Sigmoid colon (tissue), 4 donors: ENCODE data around the gene TNXB.
"Not testable (repeated sequence)": the region's sequence is repeated elsewhere in the genome, so short reads cannot be mapped to it uniquely, and the experiment has no call there.

Experiments used
- POLR2A ChIP-seq, 2 donors: fragments of 450-650 bp; IDR thresholded peaks; one replicate each; pipeline ENCODE4 v1.6.1; 2016; ENCODE audit warnings: antibody characterized with exemption in 2 of 2, mild to moderate bottlenecking in 2 of 2, moderate library complexity in 2 of 2
- POLR2AphosphoS5 ChIP-seq, 4 donors: sonication (generic); formaldehyde crosslinking; IDR thresholded peaks; one replicate each; pipeline ENCODE4 v1.6.1; 2017; ENCODE audit warnings: antibody characterized with exemption in 4 of 4
- TF ChIP-seq, protein P1 (sequence below), 4 experiments: fragments of 450-650 bp in 3 of 4; fragments of 200-600 bp in 1 of 4; IDR thresholded peaks; one replicate each; pipeline ENCODE4 v1.5.1; 2016 to 2019; ENCODE audit warnings: antibody characterized with exemption in 4 of 4, mild to moderate bottlenecking in 3 of 4, moderate library complexity in 2 of 4

DNA sequence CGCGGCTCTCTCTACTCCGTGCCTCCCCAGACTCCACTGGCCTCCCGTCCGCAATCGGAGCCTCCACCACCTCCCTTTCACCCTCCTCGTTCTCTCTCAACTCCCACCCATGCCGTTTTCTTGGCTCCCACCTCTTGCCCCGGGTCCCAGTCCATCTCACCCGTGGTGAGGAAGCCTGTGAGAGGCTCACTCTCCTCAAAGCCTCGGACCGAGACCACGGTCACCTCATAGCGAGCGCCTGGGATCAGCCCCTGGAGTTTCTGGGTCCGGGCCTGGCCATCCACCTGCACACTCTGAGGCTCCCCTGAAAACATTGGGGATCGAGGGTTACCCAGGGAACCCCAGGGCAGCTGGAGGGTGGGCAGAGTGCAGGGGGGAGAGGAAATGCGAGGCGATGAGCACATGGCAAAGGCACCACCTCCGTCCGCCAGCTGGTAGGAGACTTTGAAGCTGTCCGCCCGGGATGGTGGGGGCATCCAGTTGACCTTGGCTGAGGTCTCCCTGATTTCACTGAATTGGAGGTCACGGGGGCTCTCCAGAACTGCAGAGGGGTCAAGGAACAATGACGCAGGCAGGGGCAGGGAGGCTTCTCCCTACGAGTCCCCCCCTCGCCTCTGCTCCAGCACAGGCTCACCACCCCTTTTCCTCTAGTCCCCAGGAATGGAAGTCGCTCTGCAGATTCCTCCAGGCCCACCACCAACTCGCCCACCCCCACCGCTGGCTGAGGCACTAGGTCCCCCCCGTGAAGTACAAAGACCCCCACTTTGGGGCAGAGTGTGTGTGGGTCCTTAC, 65.4 kb downstream of the TNXB start:
- TF ChIP-seq POLR2A, POLR2AphosphoS5 (IDR thresholded peaks at IDR 0.05): not testable (repeated sequence)
- TF ChIP-seq, protein P1, sequence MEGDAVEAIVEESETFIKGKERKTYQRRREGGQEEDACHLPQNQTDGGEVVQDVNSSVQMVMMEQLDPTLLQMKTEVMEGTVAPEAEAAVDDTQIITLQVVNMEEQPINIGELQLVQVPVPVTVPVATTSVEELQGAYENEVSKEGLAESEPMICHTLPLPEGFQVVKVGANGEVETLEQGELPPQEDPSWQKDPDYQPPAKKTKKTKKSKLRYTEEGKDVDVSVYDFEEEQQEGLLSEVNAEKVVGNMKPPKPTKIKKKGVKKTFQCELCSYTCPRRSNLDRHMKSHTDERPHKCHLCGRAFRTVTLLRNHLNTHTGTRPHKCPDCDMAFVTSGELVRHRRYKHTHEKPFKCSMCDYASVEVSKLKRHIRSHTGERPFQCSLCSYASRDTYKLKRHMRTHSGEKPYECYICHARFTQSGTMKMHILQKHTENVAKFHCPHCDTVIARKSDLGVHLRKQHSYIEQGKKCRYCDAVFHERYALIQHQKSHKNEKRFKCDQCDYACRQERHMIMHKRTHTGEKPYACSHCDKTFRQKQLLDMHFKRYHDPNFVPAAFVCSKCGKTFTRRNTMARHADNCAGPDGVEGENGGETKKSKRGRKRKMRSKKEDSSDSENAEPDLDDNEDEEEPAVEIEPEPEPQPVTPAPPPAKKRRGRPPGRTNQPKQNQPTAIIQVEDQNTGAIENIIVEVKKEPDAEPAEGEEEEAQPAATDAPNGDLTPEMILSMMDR (IDR thresholded peaks at IDR 0.05) = not testable (repeated sequence)
